Suprapubic skin (tissue), 4 donors: Measurements from ENCODE around the gene ASXL3. TPM values are rescaled to one million over a fixed set of nuclear protein-coding genes. Genes with fewer than 3 reads are reported as not detected.

Experiments
- DNase-seq, 2 donors: peaks; one replicate each; pipeline ENCODE4 v3.0.0-alpha.2; 2019; ENCODE audit warnings: low spot score in 2 of 2
- H3K27ac ChIP-seq: fragments of 200-600 bp; sonication (generic); one replicate; pipeline ENCODE4 v1.5.1; 2019
- H3K27me3 ChIP-seq: fragments of 200-600 bp; sonication (generic); one replicate; pipeline ENCODE4 v1.5.1; 2019
- H3K36me3 ChIP-seq: fragments of 200-600 bp; sonication (generic); one replicate; pipeline ENCODE4 v1.5.1; 2019
- H3K4me1 ChIP-seq: fragments of 200-600 bp; sonication (generic); one replicate; pipeline ENCODE4 v1.5.1; 2019
- H3K4me3 ChIP-seq: fragments of 200-600 bp; sonication (generic); one replicate; pipeline ENCODE4 v1.5.1; 2019; ENCODE audit warnings: mild to moderate bottlenecking
- H3K9me3 ChIP-seq: fragments of 200-600 bp; sonication (generic); one replicate; pipeline ENCODE4 v1.5.1; 2019
- EP300 ChIP-seq: sonication (generic); formaldehyde crosslinking; IDR thresholded peaks from one replicate; pipeline ENCODE4 v1.6.1; 2017; ENCODE audit warnings: antibody characterized with exemption
- POLR2A ChIP-seq, 2 donors: fragments of 450-650 bp; IDR thresholded peaks; one replicate each; pipeline ENCODE4 v1.6.1; 2017; ENCODE audit warnings: antibody characterized with exemption in 2 of 2, mild to moderate bottlenecking in 2 of 2, moderate library complexity in 2 of 2
- POLR2AphosphoS5 ChIP-seq, 3 donors: sonication (generic); formaldehyde crosslinking; IDR thresholded peaks; one replicate each; pipeline ENCODE4 v1.6.1; 2017; ENCODE audit warnings: antibody characterized with exemption in 3 of 3
- WGBS: methylation state at CpG from one replicate; pipeline ENCODE4 v1.1.5; 2018; 5-methylcytosine and 5-hydroxymethylcytosine counted together
- total RNA-seq, 4 donors: library from RNA; depleted of rRNA; stranded (reverse); fragments of >200 nt; gene quantifications; one replicate each; pipeline ENCODE4 v1.1.0, GENCODE V29; 2016
- TF ChIP-seq, protein P1 (sequence below), 2 donors: fragments of 200-600 bp in 1 of 2; fragments of 450-650 bp in 1 of 2; sonication (generic) in 1 of 2; IDR thresholded peaks; one replicate each; pipeline ENCODE4 v1.5.1; 2016 to 2019; ENCODE audit warnings: antibody characterized with exemption in 2 of 2, mild to moderate bottlenecking in 1 of 2, moderate library complexity in 1 of 2

Gene ASXL3
- total RNA-seq, 4 donors from 2014 or later, result 0.10 to 2.0 (median 0.70) TPM

DNA sequence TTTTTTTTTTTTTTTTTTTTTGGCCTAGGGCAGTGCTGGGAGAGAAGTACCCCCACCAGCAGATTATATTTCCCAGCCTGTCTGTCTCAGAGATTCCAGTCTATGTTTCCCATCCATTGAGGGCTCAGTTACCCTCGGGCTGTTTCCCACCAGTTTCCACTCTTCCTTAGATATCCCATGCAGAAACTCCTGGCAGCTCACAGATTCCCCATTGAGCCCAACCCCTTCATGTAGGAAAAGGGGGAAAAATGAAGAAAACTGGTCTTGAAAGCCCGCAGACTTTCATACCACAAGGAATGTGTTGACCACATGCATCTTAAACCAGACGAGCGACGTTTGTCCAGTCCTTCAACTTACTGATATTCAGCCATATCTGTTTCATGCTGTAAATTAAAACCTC, 15.2 kb downstream of the ASXL3 start:
- no peaks in the 10 kb centered on the region for H3K9me3 ChIP-seq
- TF ChIP-seq EP300, result no peak
- TF ChIP-seq, protein P1, sequence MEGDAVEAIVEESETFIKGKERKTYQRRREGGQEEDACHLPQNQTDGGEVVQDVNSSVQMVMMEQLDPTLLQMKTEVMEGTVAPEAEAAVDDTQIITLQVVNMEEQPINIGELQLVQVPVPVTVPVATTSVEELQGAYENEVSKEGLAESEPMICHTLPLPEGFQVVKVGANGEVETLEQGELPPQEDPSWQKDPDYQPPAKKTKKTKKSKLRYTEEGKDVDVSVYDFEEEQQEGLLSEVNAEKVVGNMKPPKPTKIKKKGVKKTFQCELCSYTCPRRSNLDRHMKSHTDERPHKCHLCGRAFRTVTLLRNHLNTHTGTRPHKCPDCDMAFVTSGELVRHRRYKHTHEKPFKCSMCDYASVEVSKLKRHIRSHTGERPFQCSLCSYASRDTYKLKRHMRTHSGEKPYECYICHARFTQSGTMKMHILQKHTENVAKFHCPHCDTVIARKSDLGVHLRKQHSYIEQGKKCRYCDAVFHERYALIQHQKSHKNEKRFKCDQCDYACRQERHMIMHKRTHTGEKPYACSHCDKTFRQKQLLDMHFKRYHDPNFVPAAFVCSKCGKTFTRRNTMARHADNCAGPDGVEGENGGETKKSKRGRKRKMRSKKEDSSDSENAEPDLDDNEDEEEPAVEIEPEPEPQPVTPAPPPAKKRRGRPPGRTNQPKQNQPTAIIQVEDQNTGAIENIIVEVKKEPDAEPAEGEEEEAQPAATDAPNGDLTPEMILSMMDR (IDR thresholded peaks at IDR 0.05), result no peak
- no peak for TF ChIP-seq POLR2AphosphoS5 (IDR thresholded peaks at IDR 0.05)
- TF ChIP-seq POLR2A (IDR thresholded peaks at IDR 0.05), result no peak
- no peak for DNase-seq
- no peaks in the 10 kb centered on the region for H3K36me3 ChIP-seq
- H3K4me3 ChIP-seq, result no peak overlapping the region
- H3K27ac ChIP-seq, result no peak overlapping the region
- no peaks in the 10 kb centered on the region for H3K27me3 ChIP-seq
- H3K4me1 ChIP-seq, result no peaks in the 10 kb centered on the region
- 78% methylated on average over 5 of the region's 5 CpGs for WGBS

DNA sequence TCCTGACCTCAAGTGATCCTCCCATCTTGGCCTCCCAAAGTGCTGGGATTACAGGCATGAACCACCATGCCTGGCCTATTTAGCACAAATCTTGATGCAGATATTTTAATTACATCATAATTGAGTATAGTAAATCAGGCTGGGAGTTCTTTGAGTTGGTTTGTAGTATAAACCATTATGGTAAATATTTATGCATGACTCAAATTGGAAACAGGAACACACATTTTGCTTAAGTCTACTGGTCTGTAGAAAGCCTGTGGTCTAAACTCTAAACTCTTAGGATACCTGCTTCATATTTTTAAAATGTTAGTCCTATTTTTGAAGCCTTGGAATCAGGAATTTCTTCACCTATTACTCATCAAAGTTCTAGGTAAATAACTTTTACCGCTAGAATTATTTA, 16.8 kb downstream of the ASXL3 start:
- 92% methylated on average over 1 of the region's 1 CpG for WGBS
- DNase-seq, result no peak
- Histone ChIP-seq H3K4me3 (no peak overlapping the region), H3K9me3 (no peaks in the 10 kb centered on the region), H3K36me3 (no peaks in the 10 kb centered on the region), H3K27ac (no peak overlapping the region), H3K27me3 (no peaks in the 10 kb centered on the region), H3K4me1 (no peaks in the 10 kb centered on the region)
- TF ChIP-seq, protein P1 (IDR thresholded peaks at IDR 0.05), result no peak
- TF ChIP-seq POLR2A (IDR thresholded peaks at IDR 0.05) (no peak), EP300 (no peak), POLR2AphosphoS5 (IDR thresholded peaks at IDR 0.05) (no peak)

DNA sequence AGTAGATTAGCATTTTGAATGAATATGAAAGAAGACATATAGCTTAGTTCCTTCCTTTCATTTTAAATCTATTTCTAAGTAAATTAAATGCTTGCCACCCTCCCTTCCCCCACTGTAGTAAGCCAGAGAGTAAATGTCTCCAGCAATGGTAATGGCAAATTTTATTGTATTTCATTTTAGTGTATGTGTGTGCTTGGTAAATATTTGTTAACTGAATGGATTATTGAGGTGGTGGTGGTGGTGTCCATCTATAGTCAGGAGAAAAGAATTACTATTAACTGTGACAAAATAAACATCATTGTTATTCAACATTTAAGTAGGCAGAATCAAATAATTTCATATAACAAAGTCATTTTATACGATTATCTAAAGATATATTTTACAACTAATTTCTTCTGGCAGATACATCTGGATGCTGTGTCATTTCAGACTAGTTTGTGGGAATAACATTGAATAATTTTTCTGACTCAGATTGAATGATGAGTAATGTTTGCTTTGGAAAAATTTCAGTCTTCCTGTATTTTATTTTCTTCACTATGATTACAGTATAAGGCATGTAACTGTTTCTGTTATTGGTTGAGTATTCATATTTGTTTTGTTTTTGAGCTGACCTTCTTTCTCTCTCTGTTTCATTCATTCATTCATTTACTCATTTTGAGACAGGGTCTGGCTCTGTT, 18.3 kb downstream of the ASXL3 start:
- H3K27ac ChIP-seq, result no peak overlapping the region
- no peaks in the 10 kb centered on the region for H3K9me3 ChIP-seq
- WGBS, result 55% methylated on average over 1 of the region's 1 CpG
- no peaks in the 10 kb centered on the region for H3K36me3 ChIP-seq
- no peak for DNase-seq
- TF ChIP-seq, protein P1 (IDR thresholded peaks at IDR 0.05), result no peak
- TF ChIP-seq POLR2A (IDR thresholded peaks at IDR 0.05) (no peak), EP300 (no peak), POLR2AphosphoS5 (IDR thresholded peaks at IDR 0.05) (no peak)
- H3K4me3 ChIP-seq, result no peak overlapping the region
- H3K27me3 ChIP-seq, result no peaks in the 10 kb centered on the region
- no peaks in the 10 kb centered on the region for H3K4me1 ChIP-seq

DNA sequence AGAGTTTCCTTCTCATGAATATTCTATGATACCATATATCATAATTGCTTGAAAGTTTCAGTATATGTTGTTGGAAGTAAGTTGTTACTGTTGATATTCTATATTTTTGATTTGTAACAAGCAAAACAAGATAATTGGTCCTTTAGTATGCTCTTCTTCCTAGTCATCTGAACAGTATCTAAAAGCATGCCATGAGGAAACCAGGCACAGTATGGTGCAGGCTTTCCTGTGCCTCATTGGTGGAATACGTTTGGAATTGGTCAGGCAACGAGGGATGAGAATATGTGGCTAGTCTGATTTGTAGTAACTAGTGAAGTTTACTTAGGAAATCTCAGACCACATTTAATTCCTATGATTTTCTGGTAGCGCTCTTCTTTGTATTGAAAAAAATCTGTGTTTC, 22.8 kb downstream of the ASXL3 start:
- 75% methylated on average over 3 of the region's 3 CpGs for WGBS
- DNase-seq, result no peak
- no peak overlapping the region for H3K4me3 ChIP-seq
- no peaks in the 10 kb centered on the region for H3K9me3 ChIP-seq
- H3K4me1 ChIP-seq, result no peaks in the 10 kb centered on the region
- H3K27me3 ChIP-seq, result no peaks in the 10 kb centered on the region
- no peak overlapping the region for H3K27ac ChIP-seq
- TF ChIP-seq EP300 (no peak), POLR2A (IDR thresholded peaks at IDR 0.05) (no peak), POLR2AphosphoS5 (IDR thresholded peaks at IDR 0.05) (no peak)
- TF ChIP-seq, protein P1 (IDR thresholded peaks at IDR 0.05), result no peak
- no peaks in the 10 kb centered on the region for H3K36me3 ChIP-seq

- no peak for DNase-seq
- Histone ChIP-seq H3K36me3 (no peaks in the 10 kb centered on the region), H3K4me3 (no peak overlapping the region), H3K27me3 (no peaks in the 10 kb centered on the region), H3K4me1 (no peaks in the 10 kb centered on the region), H3K9me3 (no peaks in the 10 kb centered on the region), H3K27ac (no peak overlapping the region)
- TF ChIP-seq EP300, result no peak
- TF ChIP-seq, protein P1 (IDR thresholded peaks at IDR 0.05), result no peak
- TF ChIP-seq POLR2AphosphoS5 (IDR thresholded peaks at IDR 0.05), result no peak
- no peak for TF ChIP-seq POLR2A (IDR thresholded peaks at IDR 0.05)
- WGBS, result 60% methylated on average over 2 of the region's 2 CpGs
Observed at GRCh38 chr18:33603454-33603853, 25.4 kb downstream of the ASXL3 start.
